MM.1S (cell line): Measurements from ENCODE around the gene FGFR2.

Experiments used
- DNase-seq: peaks from one replicate; pipeline ENCODE4 v3.0.0-alpha.2; 2015
- H2AFZ ChIP-seq: fragments of 300-600 bp; sonication (generic); 2 replicates; pipeline ENCODE4 v1.6.0; 2016; ENCODE audit warnings: antibody characterized with exemption, low read length
- H3F3A ChIP-seq: fragments of 300-600 bp; sonication (generic); 2 replicates; pipeline ENCODE4 v1.6.1; 2016; ENCODE audit warnings: mild to moderate bottlenecking, antibody characterized with exemption, low read length, moderate library complexity, mixed read lengths; ENCODE audit not compliant: insufficient read depth
- H3K27ac ChIP-seq: fragments of 300-600 bp; sonication (generic); 2 replicates; pipeline ENCODE4 v1.5.1; 2016; ENCODE audit warnings: mild to moderate bottlenecking, low read length
- H3K27me3 ChIP-seq: fragments of 300-600 bp; sonication (generic); replicated peaks from 2 replicates; pipeline ENCODE4 v1.6.0; 2016; ENCODE audit warnings: low read length; ENCODE audit not compliant: insufficient read depth
- H3K36me3 ChIP-seq: fragments of 300-600 bp; sonication (generic); replicated peaks from 2 replicates; pipeline ENCODE4 v1.6.1; 2016; ENCODE audit warnings: mild to moderate bottlenecking, low read length, mixed read lengths; ENCODE audit not compliant: insufficient read depth
- H3K4me1 ChIP-seq: fragments of 300-600 bp; sonication (generic); 2 replicates; pipeline ENCODE4 v1.6.1; 2016; ENCODE audit warnings: low read length, mixed read lengths
- H3K4me2 ChIP-seq: fragments of 300-600 bp; sonication (generic); 2 replicates; pipeline ENCODE4 v1.6.0; 2016; ENCODE audit warnings: low read depth, low read length
- H3K4me3 ChIP-seq: fragments of 300-600 bp; sonication (generic); 2 replicates; pipeline ENCODE4 v1.5.1; 2016; ENCODE audit warnings: low read length, mixed read lengths
- H3K79me2 ChIP-seq: fragments of 300-600 bp; sonication (generic); 2 replicates; pipeline ENCODE4 v1.6.1; 2016; ENCODE audit warnings: mixed run types, low read length, mixed read lengths
- H3K9ac ChIP-seq: fragments of 300-600 bp; sonication (generic); 2 replicates; pipeline ENCODE4 v1.6.1; 2016; ENCODE audit warnings: low read length, mixed read lengths
- H3K9me2 ChIP-seq: fragments of 300-600 bp; sonication (generic); replicated peaks from 2 replicates; pipeline ENCODE4 v1.6.1; 2016; ENCODE audit warnings: mild to moderate bottlenecking, low read length, mixed read lengths; ENCODE audit not compliant: insufficient read depth
- H3K9me3 ChIP-seq: fragments of 300-600 bp; sonication (generic); replicated peaks from 2 replicates; pipeline ENCODE4 v1.6.1; 2016; ENCODE audit warnings: mild to moderate bottlenecking, low read length, mixed read lengths; ENCODE audit not compliant: insufficient read depth
- H4K20me1 ChIP-seq: fragments of 300-600 bp; sonication (generic); 2 replicates; pipeline ENCODE4 v1.6.1; 2016; ENCODE audit warnings: mild to moderate bottlenecking, low read length, moderate library complexity, mixed read lengths; ENCODE audit not compliant: insufficient read depth
- EZH2 ChIP-seq: fragments of 300-600 bp; sonication (generic); optimal IDR thresholded peaks from 2 replicates; pipeline ENCODE3; 2017; ENCODE audit warnings: low read depth, mild to moderate bottlenecking, antibody characterized with exemption, low read length, mixed read lengths
- EZH2phosphoT487 ChIP-seq: fragments of 300-600 bp; sonication (generic); IDR thresholded peaks from 2 replicates; pipeline ENCODE4 v1.6.1; 2018; ENCODE audit warnings: antibody characterized with exemption, low read length
- TF ChIP-seq, protein P1 (sequence below): fragments of 300-600 bp; sonication (generic); IDR thresholded peaks from 2 replicates; pipeline ENCODE4 v1.5.1; 2016; ENCODE audit warnings: antibody characterized with exemption, low read length, mixed read lengths

The FGFR2 gene

GRCh38 chr10:121543545-121543944, 54.7 kb downstream of the FGFR2 start:
- no peak overlapping the region for H3K27ac ChIP-seq
- no peak overlapping the region for H3K9ac ChIP-seq
- H4K20me1 ChIP-seq = no peaks in the 10 kb centered on the region
- H3K9me2 ChIP-seq = no peaks in the 10 kb centered on the region
- no peaks in the 10 kb centered on the region for H3K9me3 ChIP-seq
- no peaks in the 10 kb centered on the region for H3K27me3 ChIP-seq
- H3K4me3 ChIP-seq = no peak overlapping the region
- H2AFZ ChIP-seq = no peak overlapping the region
- H3K4me2 ChIP-seq = no peak overlapping the region
- TF ChIP-seq EZH2 (no peak), EZH2phosphoT487 (no peak)
- TF ChIP-seq, protein P1, sequence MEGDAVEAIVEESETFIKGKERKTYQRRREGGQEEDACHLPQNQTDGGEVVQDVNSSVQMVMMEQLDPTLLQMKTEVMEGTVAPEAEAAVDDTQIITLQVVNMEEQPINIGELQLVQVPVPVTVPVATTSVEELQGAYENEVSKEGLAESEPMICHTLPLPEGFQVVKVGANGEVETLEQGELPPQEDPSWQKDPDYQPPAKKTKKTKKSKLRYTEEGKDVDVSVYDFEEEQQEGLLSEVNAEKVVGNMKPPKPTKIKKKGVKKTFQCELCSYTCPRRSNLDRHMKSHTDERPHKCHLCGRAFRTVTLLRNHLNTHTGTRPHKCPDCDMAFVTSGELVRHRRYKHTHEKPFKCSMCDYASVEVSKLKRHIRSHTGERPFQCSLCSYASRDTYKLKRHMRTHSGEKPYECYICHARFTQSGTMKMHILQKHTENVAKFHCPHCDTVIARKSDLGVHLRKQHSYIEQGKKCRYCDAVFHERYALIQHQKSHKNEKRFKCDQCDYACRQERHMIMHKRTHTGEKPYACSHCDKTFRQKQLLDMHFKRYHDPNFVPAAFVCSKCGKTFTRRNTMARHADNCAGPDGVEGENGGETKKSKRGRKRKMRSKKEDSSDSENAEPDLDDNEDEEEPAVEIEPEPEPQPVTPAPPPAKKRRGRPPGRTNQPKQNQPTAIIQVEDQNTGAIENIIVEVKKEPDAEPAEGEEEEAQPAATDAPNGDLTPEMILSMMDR = no peak
- no peaks in the 10 kb centered on the region for H3K36me3 ChIP-seq
- H3F3A ChIP-seq = no peaks in the 10 kb centered on the region
- H3K79me2 ChIP-seq = no peaks in the 10 kb centered on the region
- DNase-seq = no peak
- no peaks in the 10 kb centered on the region for H3K4me1 ChIP-seq

GRCh38 chr10:121541450-121542120, 56.7 kb downstream of the FGFR2 start:
- Histone ChIP-seq H3K36me3 (no peaks in the 10 kb centered on the region), H4K20me1 (no peaks in the 10 kb centered on the region), H3K9me3 (no peaks in the 10 kb centered on the region), H3K27ac (no peak overlapping the region), H3K9ac (no peak overlapping the region), H3F3A (no peaks in the 10 kb centered on the region), H3K79me2 (no peaks in the 10 kb centered on the region), H3K9me2 (no peaks in the 10 kb centered on the region), H3K27me3 (no peaks in the 10 kb centered on the region), H3K4me3 (no peak overlapping the region), H3K4me1 (no peaks in the 10 kb centered on the region), H2AFZ (no peak overlapping the region), H3K4me2 (no peak overlapping the region)
- DNase-seq = no peak
- TF ChIP-seq, protein P1 = no peak
- TF ChIP-seq EZH2 (no peak), EZH2phosphoT487 (no peak)

DNA sequence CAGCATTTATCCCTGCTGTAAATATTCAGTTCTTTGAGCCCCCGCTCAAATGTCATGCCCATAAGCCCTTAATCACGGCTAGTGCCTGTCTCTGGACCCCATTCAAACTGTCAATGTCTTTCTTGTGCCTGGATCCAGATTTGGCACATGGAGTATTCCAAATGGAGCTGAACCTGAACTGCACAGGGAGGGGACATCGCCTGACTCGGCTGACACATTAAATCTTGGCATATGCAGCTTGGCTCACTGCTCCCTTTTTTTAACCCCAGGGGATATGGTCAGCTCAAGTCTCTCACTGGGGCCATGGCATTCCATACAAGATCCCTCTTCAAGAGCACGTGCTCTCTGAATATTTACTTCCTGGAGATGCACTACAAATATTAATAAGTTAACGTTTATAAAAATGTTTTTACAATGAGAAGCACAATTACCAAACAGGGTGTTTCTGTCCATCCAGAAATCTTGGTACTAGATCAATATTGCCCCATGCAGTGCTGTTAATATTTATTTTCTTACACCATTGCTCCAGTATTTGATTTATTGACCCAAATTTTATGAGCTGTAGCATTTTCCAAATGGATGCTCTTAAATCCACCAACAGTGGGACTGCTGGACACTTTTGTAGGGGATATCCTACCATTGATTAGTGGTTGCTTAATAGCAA, 57.4 kb downstream of the FGFR2 start:
- H3K4me2 ChIP-seq = no peak overlapping the region
- no peaks in the 10 kb centered on the region for H3K9me3 ChIP-seq
- H3K36me3 ChIP-seq = no peaks in the 10 kb centered on the region
- H4K20me1 ChIP-seq = no peaks in the 10 kb centered on the region
- H2AFZ ChIP-seq = no peak overlapping the region
- H3K9me2 ChIP-seq = no peaks in the 10 kb centered on the region
- H3K9ac ChIP-seq = no peak overlapping the region
- H3F3A ChIP-seq = no peaks in the 10 kb centered on the region
- no peak overlapping the region for H3K4me3 ChIP-seq
- no peaks in the 10 kb centered on the region for H3K79me2 ChIP-seq
- no peak for DNase-seq
- no peaks in the 10 kb centered on the region for H3K4me1 ChIP-seq
- no peak for TF ChIP-seq EZH2phosphoT487
- TF ChIP-seq, protein P1 = no peak
- no peaks in the 10 kb centered on the region for H3K27me3 ChIP-seq
- no peak overlapping the region for H3K27ac ChIP-seq
